HCT116 (cell line): ENCODE results near the gene BRSK2. TPM values are rescaled to one million over a fixed set of nuclear protein-coding genes. Genes with fewer than 3 reads are reported as not detected.

Experiments
- ATAC-seq: fragments of 200-7000 bp; cut with Tn5 transposase; 2 replicates; pipeline ENCODE4 v1.9.1; 2020; ENCODE audit warnings: mild to moderate bottlenecking, moderate library complexity
- BruUV-seq: library from RNA; stranded (reverse); fragments of 400-500 nt; replicated peaks from 2 replicates; lab custom pipeline; 2021; lab: Mats Ljungman, UMichigan
- CTCF ChIA-PET: fragments of 300-600 bp; sonication (Branson Sonifier 250); formaldehyde crosslinking; loops from one replicate; lab custom pipeline; 2021; ENCODE audit warnings: antibody characterized with exemption; lab: Charles Lee
- POLR2A ChIA-PET: fragments of 300-600, 350-600 bp; sonication (Branson Sonifier 250); formaldehyde crosslinking; loops from one replicate; lab custom pipeline; 2021; ENCODE audit warnings: antibody characterized with exemption; lab: Charles Lee
- RAD21 ChIA-PET, 2 experiments: fragments of 300-600 bp; sonication (Branson Sonifier 250); formaldehyde crosslinking; loops; one replicate each; lab custom pipeline; 2023; ENCODE audit warnings: low total read pairs in 2 of 2; ENCODE audit not compliant: uncharacterized antibody in 2 of 2, unreplicated experiment in 2 of 2, low non-redundant PET in 1 of 2; lab: Charles Lee
- DNase-seq: peaks from one replicate; pipeline ENCODE4 v3.0.0-alpha.2; 2010; ENCODE audit warnings: low read depth, low spot score
- H2AFZ ChIP-seq: fragments of 200-600 bp; shearing (Covaris generic), sonication (generic); 2 replicates; pipeline ENCODE4 v1.6.1; 2017; ENCODE audit warnings: low read depth, mixed run types, mixed read lengths, antibody characterized with exemption, low read length; ENCODE audit not compliant: poor library complexity, severe bottlenecking
- H3K27ac ChIP-seq: 2 replicates; pipeline ENCODE4 v1.5.1; 2012; ENCODE audit warnings: low read depth, low read length
- H3K27me3 ChIP-seq: fragments of 200-600 bp; sonication (generic); 2 replicates; pipeline ENCODE4 v1.6.1; 2016; ENCODE audit warnings: mixed run types, low read length, mixed read lengths; ENCODE audit not compliant: insufficient read depth
- H3K36me3 ChIP-seq, 2 experiments: fragments of 200-500 bp in 1 of 2; fragments of 200-600 bp in 1 of 2; sonication (Bioruptor generic) in 1 of 2; sonication (generic) in 1 of 2; 2 replicates each; pipeline versions ENCODE4 v1.5.1 to v1.6.1; 2014 to 2016; ENCODE audit warnings: low read length in 2 of 2, inconsistent platforms in 1 of 2, mixed read lengths in 1 of 2, mixed run types in 1 of 2; ENCODE audit not compliant: insufficient read depth in 2 of 2, control insufficient read depth in 1 of 2
- H3K4me1 ChIP-seq, 2 experiments: fragments of 200-600 bp in 1 of 2; sonication (generic) in 1 of 2; 2 replicates each; pipeline versions ENCODE4 v1.5.1 to v1.6.1; 2012 to 2017; ENCODE audit warnings: low read length in 2 of 2, inconsistent platforms in 1 of 2, mild to moderate bottlenecking in 1 of 2, mixed read lengths in 1 of 2, mixed run types in 1 of 2, moderate library complexity in 1 of 2; ENCODE audit not compliant: insufficient read depth in 2 of 2, control insufficient read depth in 1 of 2
- H3K4me2 ChIP-seq: fragments of 200-600 bp; sonication (generic); 2 replicates; pipeline ENCODE4 v1.6.1; 2017; ENCODE audit warnings: mixed run types, low read length, mixed read lengths
- H3K4me3 ChIP-seq, 2 experiments: fragments of 200-600 bp in 1 of 2; sonication (generic) in 1 of 2; replicated peaks in 1 of 2; 2 replicates each; pipeline ENCODE4 v1.5.1; 2011 to 2016; ENCODE audit warnings: low read length in 2 of 2, control low read depth in 1 of 2, low read depth in 1 of 2, mild to moderate bottlenecking in 1 of 2, mixed read lengths in 1 of 2, mixed run types in 1 of 2
- H3K79me2 ChIP-seq: fragments of 200-600 bp; sonication (generic); 2 replicates; pipeline ENCODE4 v1.6.1; 2017; ENCODE audit warnings: mild to moderate bottlenecking, mixed run types, low read length, moderate library complexity, mixed read lengths; ENCODE audit not compliant: insufficient read depth
- H3K9ac ChIP-seq: fragments of 200-600 bp; sonication (generic); 2 replicates; pipeline ENCODE4 v1.6.1; 2016; ENCODE audit warnings: low read length, mixed read lengths
- H3K9me2 ChIP-seq: fragments of 200-600 bp; sonication (generic), shearing (Covaris generic); 2 replicates; pipeline ENCODE4 v1.6.1; 2017; ENCODE audit warnings: mixed run types, mild to moderate bottlenecking, moderate library complexity; ENCODE audit not compliant: insufficient read depth
- H3K9me3 ChIP-seq, 2 experiments: fragments of 200-500 bp in 1 of 2; fragments of 200-600 bp in 1 of 2; sonication (Bioruptor generic) in 1 of 2; sonication (generic) in 1 of 2; 2 replicates each; pipeline ENCODE4 v1.6.1; 2014 to 2017; ENCODE audit warnings: low read length in 2 of 2, mixed read lengths in 2 of 2, inconsistent platforms in 1 of 2, low read depth in 1 of 2, mild to moderate bottlenecking in 1 of 2, mixed run types in 1 of 2, moderate library complexity in 1 of 2; ENCODE audit not compliant: control insufficient read depth in 1 of 2, insufficient read depth in 1 of 2
- H4K20me1 ChIP-seq: fragments of 200-600 bp; sonication (generic), shearing (Covaris generic); 2 replicates; pipeline ENCODE4 v1.6.1; 2017; ENCODE audit warnings: mixed run types, mild to moderate bottlenecking, moderate library complexity; ENCODE audit not compliant: insufficient read depth
- CBX3 ChIP-seq: IDR thresholded peaks from 2 replicates; pipeline ENCODE4 v1.6.1; 2012; ENCODE audit warnings: low read depth
- EGR1 ChIP-seq: IDR thresholded peaks from 2 replicates; pipeline ENCODE4 v1.6.1; 2012; ENCODE audit warnings: low read depth
- ELF1 ChIP-seq: IDR thresholded peaks from 2 replicates; pipeline ENCODE4 v1.6.1; 2012; ENCODE audit warnings: low read depth, borderline replicate concordance
- EZH2phosphoT487 ChIP-seq: fragments of 200-600 bp; IDR thresholded peaks from 2 replicates; pipeline ENCODE4 v1.6.1; 2018; ENCODE audit warnings: antibody characterized with exemption, borderline replicate concordance
- FOSL1 ChIP-seq: IDR thresholded peaks from 2 replicates; pipeline ENCODE4 v1.6.1; 2012; ENCODE audit warnings: low read depth
- JUND ChIP-seq: IDR thresholded peaks from 2 replicates; pipeline ENCODE4 v1.6.1; 2012
- POLR2A ChIP-seq: IDR thresholded peaks from 2 replicates; pipeline ENCODE4 v1.7.0; 2011; ENCODE audit warnings: borderline replicate concordance; ENCODE audit not compliant: insufficient read depth, insufficient read length; ENCODE audit errors: extremely low read depth
- SP1 ChIP-seq: IDR thresholded peaks from 2 replicates; pipeline ENCODE4 v1.6.1; 2012; ENCODE audit warnings: low read depth
- SRF ChIP-seq: IDR thresholded peaks from 2 replicates; pipeline ENCODE4 v1.6.1; 2012; ENCODE audit warnings: low read depth
- YY1 ChIP-seq: IDR thresholded peaks from 2 replicates; pipeline ENCODE4 v1.6.1; 2011; ENCODE audit warnings: low read length, low read depth, moderate library complexity, mild to moderate bottlenecking; ENCODE audit not compliant: insufficient replicate concordance; ENCODE audit errors: extremely low read depth
- ZFX ChIP-seq: fragments of 450-650 bp; IDR thresholded peaks from 2 replicates; pipeline ENCODE4 v1.6.1; 2017
- intact Hi-C: fragments of 100-400 bp; cut with micrococcal nuclease; formaldehyde crosslinking; loops from 2 replicates; pipeline ENCODE4 v1.10.0; 2022
- total RNA-seq: library from RNA; stranded (reverse); gene quantifications from one replicate; pipeline ENCODE4 v1.2.1, GENCODE V29; 2021; ENCODE audit not compliant: unreplicated experiment
- TF ChIP-seq, protein P1 (sequence below), 3 experiments: fragments of 200-600 bp in 1 of 3; sonication (generic) in 1 of 3; IDR thresholded peaks in 2 of 3; conservative IDR thresholded peaks in 1 of 3; 2 replicates each; pipeline ENCODE4 v1.5.1; 2012 to 2017; ENCODE audit warnings: low read depth in 2 of 3, low read length in 2 of 3, antibody characterized with exemption in 1 of 3, borderline replicate concordance in 1 of 3, control low read depth in 1 of 3, mild to moderate bottlenecking in 1 of 3, mixed read lengths in 1 of 3, mixed run types in 1 of 3, moderate library complexity in 1 of 3; ENCODE audit not compliant: insufficient read depth in 1 of 3
- TF ChIP-seq, protein P2 (sequence below): IDR thresholded peaks from 2 replicates; pipeline ENCODE4 v1.6.1; 2012
- TF ChIP-seq, protein P3 (sequence below): IDR thresholded peaks from 2 replicates; pipeline ENCODE4 v1.6.1; 2012; ENCODE audit warnings: low read depth

The BRSK2 gene
- total RNA-seq, 1 experiment from 2014 or later, result 14.0 TPM

DNA sequence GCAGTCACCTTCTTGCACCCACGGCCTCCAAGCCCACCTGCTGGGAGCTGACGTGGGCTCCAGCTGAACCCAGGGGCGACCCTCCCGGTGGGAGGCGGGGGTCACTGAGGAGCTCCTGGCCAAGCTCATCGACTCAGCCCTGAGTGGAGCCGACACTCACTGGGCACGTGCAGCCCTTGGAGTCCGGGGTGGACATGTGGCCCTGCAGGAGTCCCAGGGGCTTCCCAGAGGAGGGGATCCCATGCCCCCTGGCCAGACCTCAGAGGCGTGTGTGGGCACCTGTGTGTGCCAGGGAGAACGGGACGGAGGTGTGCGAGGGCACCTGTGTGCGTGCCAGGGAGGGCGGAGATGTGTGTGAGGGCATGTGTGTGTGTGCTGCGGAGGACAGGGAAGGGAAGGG lies 20.8 kb upstream of the BRSK2 start:
- H3K4me1 ChIP-seq, result no peaks in the 10 kb centered on the region
- no peak overlapping the region for H2AFZ ChIP-seq
- ChIA-PET RAD21 (no interaction called here), CTCF (no interaction called here), POLR2A (no interaction called here)
- no peaks in the 10 kb centered on the region for H4K20me1 ChIP-seq
- BruUV-seq, result no TSS peak
- peaks cover 5 to 8% of the 10 kb centered on the region in 2 experiments; a peak in 2 of 4 replicates for H3K9me3 ChIP-seq
- no peak overlapping the region for H3K4me2 ChIP-seq
- H3K36me3 ChIP-seq, result no peaks in the 10 kb centered on the region
- H3K79me2 ChIP-seq, result no peaks in the 10 kb centered on the region
- H3K4me3 ChIP-seq, result no peak overlapping the region
- TF ChIP-seq JUND (no peak), EZH2phosphoT487 (no peak), EGR1 (no peak), ELF1 (no peak), CBX3 (no peak), FOSL1 (no peak), YY1 (no peak), ZFX (no peak), SRF (no peak), SP1 (no peak), POLR2A (no peak)
- TF ChIP-seq, protein P1, sequence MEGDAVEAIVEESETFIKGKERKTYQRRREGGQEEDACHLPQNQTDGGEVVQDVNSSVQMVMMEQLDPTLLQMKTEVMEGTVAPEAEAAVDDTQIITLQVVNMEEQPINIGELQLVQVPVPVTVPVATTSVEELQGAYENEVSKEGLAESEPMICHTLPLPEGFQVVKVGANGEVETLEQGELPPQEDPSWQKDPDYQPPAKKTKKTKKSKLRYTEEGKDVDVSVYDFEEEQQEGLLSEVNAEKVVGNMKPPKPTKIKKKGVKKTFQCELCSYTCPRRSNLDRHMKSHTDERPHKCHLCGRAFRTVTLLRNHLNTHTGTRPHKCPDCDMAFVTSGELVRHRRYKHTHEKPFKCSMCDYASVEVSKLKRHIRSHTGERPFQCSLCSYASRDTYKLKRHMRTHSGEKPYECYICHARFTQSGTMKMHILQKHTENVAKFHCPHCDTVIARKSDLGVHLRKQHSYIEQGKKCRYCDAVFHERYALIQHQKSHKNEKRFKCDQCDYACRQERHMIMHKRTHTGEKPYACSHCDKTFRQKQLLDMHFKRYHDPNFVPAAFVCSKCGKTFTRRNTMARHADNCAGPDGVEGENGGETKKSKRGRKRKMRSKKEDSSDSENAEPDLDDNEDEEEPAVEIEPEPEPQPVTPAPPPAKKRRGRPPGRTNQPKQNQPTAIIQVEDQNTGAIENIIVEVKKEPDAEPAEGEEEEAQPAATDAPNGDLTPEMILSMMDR (IDR thresholded peaks at IDR 0.05 in 2 of 3, conservative IDR thresholded peaks at IDR 0.05 in 1 of 3; ENCODE audit: borderline replicate concordance in 1 of 3, insufficient read depth in 1 of 3, low read depth in 2 of 3, low read length in 2 of 3), result no peak
- TF ChIP-seq, protein P2, sequence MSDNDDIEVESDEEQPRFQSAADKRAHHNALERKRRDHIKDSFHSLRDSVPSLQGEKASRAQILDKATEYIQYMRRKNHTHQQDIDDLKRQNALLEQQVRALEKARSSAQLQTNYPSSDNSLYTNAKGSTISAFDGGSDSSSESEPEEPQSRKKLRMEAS, result no peak
- TF ChIP-seq, protein P3, sequence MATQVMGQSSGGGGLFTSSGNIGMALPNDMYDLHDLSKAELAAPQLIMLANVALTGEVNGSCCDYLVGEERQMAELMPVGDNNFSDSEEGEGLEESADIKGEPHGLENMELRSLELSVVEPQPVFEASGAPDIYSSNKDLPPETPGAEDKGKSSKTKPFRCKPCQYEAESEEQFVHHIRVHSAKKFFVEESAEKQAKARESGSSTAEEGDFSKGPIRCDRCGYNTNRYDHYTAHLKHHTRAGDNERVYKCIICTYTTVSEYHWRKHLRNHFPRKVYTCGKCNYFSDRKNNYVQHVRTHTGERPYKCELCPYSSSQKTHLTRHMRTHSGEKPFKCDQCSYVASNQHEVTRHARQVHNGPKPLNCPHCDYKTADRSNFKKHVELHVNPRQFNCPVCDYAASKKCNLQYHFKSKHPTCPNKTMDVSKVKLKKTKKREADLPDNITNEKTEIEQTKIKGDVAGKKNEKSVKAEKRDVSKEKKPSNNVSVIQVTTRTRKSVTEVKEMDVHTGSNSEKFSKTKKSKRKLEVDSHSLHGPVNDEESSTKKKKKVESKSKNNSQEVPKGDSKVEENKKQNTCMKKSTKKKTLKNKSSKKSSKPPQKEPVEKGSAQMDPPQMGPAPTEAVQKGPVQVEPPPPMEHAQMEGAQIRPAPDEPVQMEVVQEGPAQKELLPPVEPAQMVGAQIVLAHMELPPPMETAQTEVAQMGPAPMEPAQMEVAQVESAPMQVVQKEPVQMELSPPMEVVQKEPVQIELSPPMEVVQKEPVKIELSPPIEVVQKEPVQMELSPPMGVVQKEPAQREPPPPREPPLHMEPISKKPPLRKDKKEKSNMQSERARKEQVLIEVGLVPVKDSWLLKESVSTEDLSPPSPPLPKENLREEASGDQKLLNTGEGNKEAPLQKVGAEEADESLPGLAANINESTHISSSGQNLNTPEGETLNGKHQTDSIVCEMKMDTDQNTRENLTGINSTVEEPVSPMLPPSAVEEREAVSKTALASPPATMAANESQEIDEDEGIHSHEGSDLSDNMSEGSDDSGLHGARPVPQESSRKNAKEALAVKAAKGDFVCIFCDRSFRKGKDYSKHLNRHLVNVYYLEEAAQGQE, result no peak
- H3K9ac ChIP-seq, result no peak overlapping the region
- no peaks in the 10 kb centered on the region for H3K9me2 ChIP-seq
- no peak for ATAC-seq
- intact Hi-C loops, result no loop called here
- H3K27me3 ChIP-seq, result 0 out of 2 replicates have a peak, but pooled peaks cover 1% of the 10 kb centered on the region
- no peak overlapping the region for H3K27ac ChIP-seq
- no peak for DNase-seq
